GM19438 (cell line): Measurements from ENCODE around the gene CNGB1.
"Not testable (repeated sequence)": the region's sequence is repeated elsewhere in the genome, so short reads cannot be mapped to it uniquely, and the experiment has no call there.

Source experiments
- ATAC-seq: cut with Tn5 transposase; IDR thresholded peaks from one replicate; pipeline ENCODE4 v1.9.1; 2021; ENCODE audit warnings: low read depth; ENCODE audit not compliant: unreplicated experiment

CNGB1 gene

DNA sequence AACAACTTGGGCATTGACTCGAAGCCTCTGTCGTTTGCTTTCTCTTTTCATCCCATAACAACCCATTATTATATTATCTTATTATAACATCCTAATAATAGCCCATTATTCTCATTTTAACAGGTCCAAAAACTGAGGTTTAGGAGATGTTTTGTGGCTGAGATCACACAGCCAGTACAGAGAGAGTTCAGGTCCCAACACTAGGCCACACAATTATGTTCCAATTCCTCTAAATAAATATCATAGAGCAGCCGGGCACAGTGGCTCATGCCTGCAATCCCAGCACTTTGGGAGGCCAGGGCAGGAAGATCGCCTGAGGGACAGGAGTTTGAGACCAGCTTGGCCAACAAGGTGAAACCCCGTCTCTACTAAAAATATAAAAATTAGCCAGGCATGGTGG is 128.3 kb downstream of the CNGB1 start:
- no peak for ATAC-seq

DNA sequence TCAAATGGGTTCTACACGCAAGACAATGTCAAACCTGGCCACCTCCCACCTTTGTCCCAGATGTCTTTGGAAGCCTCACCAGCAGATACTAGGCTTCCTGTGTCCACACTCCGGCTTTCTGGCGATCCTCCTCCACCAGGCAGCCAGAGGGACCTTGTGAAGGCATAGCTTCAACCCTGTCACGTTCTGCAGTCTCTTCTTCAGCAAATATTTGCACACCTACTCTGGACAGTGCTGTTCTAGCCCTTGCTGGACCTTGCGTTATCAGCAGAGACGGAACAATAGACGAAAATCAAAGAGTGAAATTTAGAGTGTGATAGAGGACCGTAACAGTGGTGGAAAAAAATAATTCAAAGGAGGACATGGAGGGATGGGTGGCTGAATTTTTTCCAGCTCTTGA is 130.1 kb downstream of the CNGB1 start:
- ATAC-seq, result no peak

DNA sequence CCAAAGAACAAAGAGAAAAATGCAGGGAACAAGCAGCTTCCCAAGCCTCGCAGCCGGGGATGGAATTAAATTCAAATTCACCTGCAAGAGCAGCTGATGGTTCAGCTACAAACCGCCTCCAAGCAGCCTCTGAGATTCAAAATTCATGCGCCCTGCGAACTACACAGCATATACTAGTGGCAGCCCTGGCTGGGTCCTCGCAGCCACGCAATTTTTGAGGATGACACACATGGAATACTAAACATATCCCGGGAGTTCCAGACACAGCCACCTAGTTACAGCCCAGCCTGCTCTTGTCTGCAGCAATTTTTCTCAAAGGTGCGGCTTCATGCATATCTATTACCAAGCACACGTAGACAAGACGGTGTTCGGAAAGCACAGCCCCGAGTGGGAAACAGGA is 132.8 kb downstream of the CNGB1 start:
- ATAC-seq, result no peak

DNA sequence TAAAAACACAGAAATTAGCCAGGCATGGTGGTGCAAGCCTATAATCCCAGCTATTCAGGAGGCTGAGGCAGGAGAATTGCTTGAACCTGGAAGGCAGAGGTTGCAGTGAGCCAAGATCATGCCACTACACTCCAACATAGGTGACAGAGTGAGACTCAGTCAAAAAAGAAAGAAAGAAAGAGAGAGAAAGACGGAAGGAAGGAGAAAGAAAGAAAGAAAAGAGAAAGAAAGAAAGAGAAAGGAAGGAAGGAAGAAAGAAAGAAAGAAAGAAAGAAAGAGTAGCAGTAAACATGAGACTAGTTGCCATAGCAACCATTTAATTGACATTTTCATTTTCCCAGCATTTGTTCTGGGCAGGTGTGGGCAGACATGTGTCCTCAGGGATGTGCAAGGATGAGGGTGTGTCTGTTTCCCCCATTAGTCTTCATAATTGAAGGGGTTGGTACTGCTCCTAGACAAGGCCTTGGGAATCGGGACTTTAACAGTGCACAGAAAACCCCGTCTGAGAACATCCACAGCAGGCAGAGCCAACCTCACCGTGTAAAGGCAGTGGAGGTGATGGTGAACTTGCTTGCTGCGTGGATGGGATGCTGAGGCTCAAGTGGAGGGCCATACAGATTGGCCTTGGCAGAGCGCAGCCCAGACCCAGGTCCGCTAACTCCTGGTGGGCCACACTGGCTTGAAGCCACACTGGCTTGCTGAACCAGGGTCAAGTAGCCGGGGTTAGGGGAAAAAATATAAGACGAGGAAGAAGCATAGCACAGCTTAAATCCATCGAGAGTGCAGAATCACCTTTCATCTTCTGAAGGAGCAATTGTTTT is 133.4 kb downstream of the CNGB1 start:
- no peak for ATAC-seq

DNA sequence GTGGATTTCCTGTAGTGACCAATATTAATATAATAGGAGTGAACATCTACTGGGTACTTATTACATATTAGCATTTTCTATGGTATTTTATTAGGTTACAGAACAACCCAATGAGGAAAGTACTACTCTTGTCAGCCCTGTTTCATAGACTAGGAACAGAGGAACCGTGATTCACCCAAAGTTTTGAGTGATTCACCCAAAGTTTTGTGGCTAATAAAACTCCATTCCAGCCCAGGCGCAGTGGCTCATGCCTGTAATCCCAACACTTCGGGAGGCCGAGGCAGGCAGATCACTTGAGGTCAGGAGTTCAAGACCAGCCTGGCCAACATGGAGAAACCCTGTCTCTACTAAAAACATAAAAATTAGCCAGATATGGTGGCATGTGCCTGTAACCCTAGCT is 135.5 kb downstream of the CNGB1 start:
- ATAC-seq, result not testable (repeated sequence)

DNA sequence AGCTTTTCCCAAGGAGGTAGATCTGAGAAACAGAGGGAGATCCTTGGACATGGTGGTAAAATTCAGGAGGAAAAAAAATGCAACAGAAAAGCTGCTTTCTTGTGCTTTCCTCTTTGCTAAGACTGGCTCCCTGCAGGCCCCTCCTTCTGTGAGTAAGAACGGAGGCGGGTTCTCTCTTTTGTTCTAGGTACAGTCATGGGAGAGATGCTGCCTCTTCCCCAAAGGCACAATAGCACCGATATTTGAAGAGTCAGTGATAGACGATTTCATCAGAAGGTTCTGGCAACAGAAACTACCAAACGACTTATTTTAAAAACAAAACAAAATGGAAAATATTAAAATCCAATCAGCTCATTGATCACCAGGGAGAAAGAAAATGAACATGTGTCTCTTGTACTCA is 136.0 kb downstream of the CNGB1 start:
- ATAC-seq, result no peak
